CD4-positive, alpha-beta T cell treated with Interleukin-6 for 4 hours (primary cell): ENCODE data around the gene ZNF138.
"Not testable (repeated sequence)": the region's sequence is repeated elsewhere in the genome, so short reads cannot be mapped to it uniquely, and the experiment has no call there.

ENCODE experiments used
- DNase-seq: peaks from one replicate; pipeline ENCODE4 v3.0.0-alpha.2; 2020; ENCODE audit warnings: mixed read lengths

Gene ZNF138

DNA sequence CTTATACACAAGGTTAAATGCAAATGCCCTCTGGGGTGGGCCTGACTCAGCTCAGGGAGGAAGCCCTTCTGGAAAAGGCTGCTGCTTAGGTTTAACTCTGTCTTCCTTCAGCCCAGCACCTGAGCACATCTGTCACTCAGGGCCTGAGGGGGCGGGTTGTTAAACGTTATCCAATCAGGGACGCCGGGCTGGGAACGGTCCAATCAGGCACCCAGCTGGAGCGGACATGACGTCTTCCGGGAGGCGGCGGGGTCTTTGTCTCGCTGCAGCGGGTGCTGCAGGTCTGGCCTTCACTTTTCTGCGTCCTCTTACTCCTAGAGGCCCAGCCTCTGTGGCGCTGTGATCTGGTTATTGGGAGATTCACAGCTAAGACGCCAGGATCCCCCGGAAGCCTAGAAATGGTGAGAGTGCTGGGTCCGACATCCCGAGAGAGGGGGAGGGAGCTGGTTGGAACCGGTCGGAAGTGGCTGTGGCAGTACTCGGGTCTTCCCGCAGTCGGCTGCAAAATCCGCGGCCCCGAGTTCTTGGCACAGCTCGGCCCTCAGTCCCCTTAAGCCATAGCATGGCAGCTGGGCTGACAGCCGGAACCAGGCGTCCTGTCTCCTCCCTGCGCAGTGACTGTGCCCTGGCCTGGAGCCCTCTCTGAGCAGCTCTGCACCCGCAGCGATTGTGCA lies at the start of gene ZNF138:
Gene ZNF138 (plus strand): TSS at position 258 of the 674 bp plus-strand sequence. CDS start 141 bp downstream, at position 399.
- DNase-seq: peak; percentile 94

DNA sequence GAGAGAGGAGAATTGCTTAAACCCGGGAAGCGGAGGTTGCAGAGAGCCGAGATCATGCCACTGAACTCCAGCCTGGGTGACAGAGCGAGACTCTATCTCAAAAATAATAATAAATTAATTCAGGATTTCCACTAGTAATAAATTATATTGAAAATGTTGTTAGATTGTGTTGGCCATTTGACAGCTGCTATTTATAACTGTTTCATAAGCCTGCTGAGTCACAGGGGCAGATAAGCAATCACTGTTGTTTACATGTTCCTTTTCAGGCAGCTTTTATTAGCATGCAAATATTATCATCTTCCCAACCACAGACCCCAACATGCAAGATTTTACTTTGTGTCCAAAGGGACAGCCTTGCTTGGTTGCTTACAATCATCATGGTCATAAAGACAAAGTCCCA lies 49.5 kb upstream of the ZNF138 start:
- no peak for DNase-seq

DNA sequence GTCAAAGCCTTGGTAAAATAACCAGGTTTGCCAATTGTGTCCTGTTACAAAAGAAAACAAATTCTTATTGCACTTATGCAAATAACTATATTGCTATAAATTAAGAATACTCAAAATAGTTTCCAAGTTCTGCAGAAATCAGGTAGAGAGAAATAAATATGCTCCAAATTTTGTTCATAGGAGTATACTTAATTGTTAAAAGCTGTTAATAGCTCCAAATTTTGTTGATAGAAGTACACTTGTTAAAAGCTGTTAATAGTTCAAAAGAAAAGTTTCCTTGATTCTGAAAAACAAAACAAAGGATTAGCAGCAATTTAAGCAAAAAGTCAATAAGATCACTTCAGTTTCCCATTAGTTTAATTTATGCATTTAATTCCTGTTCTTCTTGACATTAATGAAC lies 46.4 kb upstream of the ZNF138 start:
- DNase-seq: no peak

DNA sequence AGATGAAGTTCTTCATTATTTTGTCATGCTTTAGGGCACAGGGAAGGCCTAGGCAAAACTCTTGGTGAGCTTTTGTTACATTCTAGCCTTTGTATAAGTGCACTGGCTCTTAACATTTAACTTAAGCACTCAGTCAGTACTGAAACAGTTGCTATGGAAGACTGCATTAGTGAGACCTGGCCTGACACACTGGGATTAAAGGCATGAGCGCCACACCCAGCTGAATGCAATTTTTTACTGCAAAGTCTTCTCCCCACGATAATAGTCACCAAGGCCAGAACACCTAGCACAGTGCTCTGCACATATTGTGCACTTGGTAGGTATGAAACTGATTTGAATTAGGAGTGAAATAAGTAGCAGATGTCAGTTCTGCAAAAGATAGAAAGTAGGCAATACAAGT lies 41.2 kb upstream of the ZNF138 start:
- DNase-seq: no peak

DNA sequence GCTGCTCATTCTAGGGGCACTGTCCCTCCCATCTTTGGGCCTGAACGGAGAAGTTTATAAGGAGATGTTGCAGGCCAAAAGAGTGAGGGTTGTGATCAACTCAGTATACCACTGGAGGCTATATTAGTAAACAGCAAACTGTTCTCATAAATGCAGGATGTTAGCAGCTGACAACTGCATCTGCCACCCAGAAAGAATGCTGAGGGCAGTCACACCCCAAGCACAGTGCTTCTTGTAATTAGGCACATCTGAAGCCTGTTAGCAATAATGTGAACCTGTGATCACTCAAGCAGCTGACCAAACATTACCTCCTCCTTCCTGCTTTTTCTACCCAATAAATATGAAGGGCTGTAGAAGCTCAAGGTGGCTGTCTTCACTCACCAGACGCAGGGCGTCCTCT lies 38.4 kb upstream of the ZNF138 start:
- no peak for DNase-seq

DNA sequence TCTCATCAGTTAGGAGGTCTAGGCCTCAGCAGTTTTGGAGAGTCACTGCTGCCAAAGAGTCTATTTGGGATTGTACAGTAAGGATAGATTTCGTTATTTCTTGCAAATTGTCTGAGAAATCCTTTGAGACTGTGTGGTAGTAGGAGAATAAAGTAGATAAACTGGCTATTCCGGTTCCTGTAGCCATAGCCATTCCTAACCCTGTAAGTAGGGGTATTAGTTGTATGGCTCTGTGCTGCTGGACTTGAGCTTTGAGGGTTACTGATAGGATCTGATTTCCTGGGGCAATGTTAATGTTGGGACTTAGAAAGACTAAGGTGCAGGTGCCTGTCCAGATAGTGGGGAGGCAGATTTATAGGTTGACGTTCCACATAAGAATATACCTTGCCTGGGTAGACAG lies 36.1 kb upstream of the ZNF138 start:
- no peak for DNase-seq

DNA sequence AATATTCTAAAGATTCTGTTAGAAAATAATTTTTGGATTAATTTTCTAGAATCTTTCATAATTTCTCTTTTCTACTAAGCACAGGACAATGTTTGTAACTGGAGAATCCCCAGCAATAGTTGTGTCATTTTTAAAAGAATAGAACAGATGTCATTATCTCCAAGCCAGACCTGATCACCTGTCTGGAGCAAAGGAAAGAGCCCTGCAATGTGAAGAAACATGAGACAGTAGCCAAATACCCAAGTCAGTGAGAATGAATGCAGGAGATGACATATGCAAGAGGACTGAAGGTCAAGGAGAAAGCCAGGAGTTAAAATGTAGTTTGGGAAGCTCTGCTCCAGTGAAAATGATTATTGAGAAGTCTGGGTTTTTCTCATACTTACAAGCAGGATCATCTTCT lies 25.4 kb upstream of the ZNF138 start:
- no peak for DNase-seq

DNA sequence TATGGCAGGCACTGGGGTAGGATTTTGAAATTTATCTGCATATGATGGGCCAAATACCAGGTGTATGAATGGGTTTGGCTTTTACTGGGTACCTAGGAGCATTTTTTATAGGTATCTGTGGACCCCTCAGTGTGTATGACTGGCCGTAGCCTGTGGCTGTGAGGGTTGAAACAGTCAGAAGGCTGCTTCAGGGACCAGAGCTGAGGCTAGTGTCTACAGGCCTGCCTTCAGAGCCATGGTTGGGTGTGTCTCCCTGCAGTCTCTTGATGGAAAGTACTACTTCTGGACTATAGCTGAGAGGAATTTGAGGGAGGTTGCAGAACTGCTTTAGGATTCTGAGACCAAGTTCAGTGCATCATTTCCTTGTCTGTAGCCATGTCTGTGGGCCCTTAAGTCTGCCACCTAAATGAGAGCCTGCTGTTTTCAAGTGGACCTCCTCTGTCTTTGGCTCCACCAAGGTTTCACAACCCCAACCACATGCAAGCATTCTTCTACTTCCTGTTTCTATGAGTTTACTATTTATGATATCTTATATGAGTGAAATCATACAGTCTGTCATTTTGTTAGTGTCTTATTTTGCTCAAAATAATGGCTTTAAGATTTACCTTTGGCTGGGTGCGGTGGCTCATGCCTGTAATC lies 19.9 kb upstream of the ZNF138 start:
- DNase-seq: no peak

DNA sequence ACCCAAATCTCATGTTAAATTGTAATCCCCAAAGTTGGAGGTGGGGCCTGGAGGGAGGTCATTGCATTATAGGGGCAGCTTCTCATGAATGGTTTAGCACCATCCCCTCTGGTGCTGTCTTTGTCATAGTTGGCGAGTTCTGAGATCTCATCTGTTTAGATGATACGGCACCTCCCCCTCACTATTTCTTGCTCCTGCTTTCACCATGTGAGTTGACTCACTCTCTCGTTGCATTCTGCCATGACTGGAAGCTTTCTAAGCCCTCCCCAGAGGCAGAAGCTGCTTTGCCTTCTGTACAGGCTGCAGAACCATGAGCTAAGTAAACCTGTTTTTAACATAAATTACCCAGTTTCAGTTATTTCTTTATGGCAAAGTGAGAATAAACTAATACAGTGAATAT lies 18.9 kb upstream of the ZNF138 start:
- no peak for DNase-seq

DNA sequence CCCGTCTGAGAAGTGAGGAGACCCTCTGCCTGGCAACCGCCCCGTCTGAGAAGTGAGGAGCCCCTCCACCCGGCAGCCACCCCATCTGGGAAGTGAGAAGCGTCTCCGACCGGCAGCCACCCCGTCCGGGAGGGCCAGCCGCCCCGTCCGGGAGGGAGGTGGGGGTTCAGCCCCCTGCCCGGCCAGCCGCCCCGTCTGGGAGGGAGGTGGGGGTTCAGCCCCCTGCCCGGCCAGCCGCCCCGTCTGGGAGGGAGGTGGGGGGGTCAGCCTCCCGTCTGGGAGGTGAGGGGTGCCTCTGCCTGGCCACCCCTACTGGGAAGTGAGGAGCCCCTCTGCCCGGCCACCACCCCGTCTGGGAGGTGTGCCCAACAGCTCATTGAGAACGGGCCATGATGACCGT lies 9.4 kb upstream of the ZNF138 start:
- DNase-seq: not testable (repeated sequence)

DNA sequence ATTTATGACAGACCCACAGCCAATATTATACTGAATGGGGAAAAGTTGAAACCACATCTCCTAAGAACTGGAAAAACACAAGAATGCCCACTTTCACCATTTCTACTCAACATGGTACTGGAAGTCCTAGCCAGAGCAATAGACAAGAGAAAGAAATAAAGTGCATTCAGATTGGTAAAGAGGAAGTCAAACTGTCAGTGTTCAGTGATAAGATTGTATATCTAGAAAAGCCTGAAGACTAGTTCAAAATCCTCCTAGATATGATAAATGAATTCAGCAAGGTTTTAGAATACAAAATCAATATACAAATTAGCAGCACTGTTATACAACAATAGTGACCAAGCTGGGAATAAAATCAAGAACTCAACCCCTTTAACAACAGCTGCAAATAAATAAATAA lies 6.9 kb upstream of the ZNF138 start:
- DNase-seq: no peak

DNA sequence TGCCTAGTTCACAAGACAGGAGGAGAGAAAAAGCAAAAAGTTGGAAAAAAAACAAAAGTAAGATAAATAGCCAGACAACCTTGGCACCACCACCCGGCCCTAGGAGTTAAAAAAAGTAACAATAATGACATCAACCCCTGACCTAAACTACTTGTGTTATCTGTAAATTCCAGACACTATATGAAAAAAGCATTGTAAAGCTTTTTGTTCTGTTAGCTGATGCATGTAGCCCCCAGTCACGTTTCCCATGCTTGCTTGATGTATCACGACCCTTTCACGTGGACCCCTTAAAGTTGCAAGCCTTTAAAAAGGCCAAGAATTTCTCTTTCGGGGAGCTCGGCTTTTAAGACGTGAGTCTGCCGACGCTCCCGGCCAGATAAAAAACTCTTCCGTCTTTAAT lies 5.0 kb upstream of the ZNF138 start:
- not testable (repeated sequence) for DNase-seq

DNA sequence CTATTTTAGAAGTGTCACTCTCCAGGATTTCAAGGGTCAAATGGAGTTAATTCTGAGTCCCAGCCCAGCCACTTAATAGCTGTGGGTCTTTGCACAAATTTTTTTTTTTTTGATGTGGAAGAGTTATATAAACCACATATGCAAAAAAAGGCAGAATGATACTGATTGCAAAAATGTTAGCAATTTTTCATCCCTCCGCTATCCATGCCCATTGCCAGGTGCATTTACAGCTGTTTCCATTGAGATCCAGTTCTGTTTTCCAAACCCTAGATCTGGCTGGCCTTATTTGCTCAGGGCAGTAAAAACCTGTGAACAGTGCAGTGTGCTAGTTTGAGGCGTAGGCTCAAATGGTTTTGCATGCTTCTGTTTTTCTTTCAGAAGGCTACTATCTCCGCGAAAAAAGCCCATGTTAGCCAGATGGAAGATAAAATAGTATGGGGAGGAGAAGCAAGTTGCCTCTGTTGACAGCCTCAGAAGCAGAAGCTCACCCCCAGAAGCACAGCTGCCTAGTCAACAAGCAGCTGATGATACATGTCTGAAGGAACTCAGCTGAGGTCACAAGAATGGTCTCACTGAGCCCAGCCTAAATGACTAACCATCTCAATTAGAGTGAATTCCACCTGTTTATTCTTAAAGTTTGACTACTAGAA lies 997 bp upstream of the ZNF138 start:
- DNase-seq: no peak

DNA sequence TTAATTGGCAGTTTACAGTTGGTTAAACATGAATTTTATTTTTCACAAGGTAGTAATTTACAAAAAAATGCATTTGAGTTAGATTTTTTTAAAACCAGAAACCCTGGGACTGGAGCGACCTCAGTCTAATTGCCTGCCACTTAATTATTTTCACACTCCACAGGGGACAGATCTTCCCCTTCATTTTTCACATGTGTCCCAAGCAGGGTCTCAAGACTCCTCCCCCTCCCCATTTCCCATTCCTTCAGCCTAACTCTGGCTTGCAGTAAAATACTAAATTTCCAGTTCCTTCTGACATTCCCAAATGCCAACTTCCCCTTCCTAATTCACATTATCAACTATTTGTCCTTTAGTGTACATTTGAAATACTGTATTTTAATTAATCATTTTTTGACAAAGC lies 948 bp downstream of the ZNF138 start:
- no peak for DNase-seq

DNA sequence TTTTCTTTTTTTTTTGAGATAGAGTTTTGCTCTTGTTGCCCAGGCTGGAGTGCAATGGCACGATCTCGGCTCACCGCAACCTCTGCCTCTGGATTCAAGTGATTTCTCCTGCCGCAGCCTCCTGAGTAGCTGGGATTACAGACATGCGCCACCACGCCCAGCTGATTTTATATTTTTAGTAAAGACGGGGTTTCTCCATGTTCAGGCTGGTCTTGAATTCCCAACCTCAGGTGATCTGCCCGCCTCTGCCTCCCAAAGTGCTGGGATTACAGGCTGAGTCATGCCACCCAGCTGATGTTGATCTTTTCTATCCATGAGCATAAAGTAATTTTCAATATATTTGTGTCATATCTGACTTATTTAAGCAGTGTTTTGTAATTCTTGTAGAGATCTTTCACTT lies 4.9 kb downstream of the ZNF138 start:
- DNase-seq: not testable (repeated sequence)

DNA sequence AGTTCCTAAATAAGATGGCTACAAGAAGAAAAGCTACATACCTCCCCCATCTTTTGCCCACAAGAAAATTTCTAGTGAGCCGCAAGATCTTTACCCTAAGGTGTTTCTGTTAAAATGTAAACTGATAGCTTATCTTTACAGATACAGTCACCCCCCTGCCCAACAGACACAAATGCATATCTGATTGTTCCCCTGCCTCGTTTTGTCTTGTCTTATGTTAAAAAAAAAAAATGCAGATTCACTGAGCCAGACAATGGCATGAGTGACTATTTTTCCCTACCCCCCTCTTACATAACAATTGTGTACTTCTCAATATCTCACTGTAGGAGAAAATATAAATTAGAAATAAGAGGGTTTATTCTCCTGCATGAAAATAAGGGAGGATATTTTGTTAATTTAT lies 8.5 kb downstream of the ZNF138 start:
- DNase-seq: no peak

DNA sequence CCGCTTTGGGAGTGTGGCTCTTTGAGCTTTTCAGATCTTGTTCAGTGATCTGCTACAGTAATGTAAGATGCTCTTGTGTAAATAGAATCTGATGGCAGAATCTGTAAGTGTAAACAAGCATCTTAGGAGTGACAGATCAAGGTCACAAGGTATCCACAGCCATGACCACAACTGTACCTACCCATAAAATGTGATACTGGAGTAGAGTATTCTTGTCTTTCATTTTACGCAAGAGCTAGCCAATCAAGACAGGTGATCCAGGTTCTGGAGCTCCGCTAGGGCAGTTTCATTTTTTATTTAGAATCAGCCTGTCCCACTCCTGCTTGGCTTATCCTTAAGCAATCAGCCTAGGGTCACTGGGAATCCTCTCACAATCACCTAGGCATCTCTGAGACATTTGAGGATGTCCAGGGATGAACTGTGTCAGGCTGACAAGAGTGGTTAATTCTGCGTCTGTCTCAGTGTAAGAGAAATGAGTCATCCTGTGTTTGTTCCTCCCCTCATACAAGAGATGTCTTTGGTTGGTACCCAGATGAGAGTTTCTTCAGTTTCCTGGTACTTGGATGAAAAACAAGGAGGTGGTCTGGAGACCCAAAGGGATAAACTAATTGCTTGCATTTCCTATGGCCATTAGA lies 13.6 kb downstream of the ZNF138 start:
- no peak for DNase-seq

DNA sequence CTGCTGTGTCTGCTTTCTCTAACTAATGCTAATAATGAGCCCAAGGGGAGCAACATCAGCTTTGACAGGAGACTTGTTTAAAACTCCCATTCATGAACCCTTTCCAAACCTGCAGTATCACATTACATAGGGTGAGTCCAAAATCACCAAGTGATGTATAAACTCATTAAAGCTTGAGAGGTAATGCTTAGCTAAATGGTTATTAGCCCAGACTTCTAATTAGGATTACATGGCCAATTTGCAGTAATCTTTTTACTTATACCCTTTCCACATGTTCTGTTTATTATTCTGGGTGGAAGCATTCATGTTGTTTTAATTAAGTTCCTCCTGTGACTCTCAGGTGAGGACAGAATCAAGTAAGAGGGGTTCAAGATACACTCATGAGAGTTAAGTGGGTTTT lies 17.5 kb downstream of the ZNF138 start:
- DNase-seq: no peak

DNA sequence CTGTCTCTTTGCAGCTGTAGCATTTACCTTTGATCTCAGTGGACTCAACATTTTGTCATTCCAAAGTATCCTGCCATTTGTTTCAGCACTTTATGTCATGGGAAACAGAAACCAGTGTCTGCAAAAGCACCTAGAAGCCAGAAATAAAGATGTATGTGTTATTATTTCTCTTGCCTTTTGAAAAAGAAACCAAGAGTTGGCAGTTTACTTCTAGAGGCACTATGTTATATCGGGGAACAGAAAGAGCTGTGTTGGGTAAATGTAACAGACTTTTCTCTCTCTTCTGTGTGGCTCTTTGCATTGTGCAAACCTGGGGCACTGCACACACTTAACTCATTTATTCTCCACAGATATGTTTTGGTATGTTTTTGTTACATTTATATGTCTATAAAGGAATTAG lies 36.7 kb downstream of the ZNF138 start:
- no peak for DNase-seq

DNA sequence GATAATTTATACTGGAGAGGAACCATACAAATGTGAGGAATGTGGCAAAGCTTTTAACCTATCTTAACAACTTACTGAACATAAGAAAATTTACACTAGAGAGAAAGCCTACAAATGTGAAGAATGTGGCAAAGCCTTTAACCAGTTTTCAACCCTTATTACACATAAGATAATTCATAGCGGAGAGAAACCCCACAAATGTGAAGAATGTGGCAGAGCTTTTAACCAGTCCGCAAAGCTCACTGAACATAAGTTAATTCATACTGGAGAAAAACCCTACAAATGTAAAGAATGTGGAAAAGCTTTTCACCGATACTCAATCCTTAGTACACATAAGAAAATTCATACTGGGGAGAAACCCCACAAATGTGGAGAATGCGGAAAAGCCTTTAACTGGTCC lies 37.9 kb downstream of the ZNF138 start:
- DNase-seq: no peak

DNA sequence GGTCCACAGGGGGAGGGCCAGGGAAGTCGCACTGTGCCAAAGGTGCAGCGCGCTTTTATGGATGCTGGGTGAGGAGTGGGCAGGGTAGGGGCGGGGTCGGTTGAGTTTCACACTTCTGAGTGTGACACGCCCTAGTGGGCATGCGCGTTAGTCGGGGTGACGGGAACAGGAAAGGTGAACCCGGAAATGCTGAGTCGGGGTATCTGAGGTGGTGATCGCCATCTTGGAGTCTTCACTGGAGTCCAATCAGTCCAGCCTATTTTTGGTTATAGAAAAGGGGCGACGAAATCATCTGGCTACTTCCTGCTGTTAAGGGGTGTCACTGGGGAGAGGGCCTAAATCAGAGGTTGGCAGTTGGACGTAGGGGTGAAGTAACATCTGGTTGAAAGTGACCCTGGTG lies 40.8 kb downstream of the ZNF138 start:
- DNase-seq: no peak

DNA sequence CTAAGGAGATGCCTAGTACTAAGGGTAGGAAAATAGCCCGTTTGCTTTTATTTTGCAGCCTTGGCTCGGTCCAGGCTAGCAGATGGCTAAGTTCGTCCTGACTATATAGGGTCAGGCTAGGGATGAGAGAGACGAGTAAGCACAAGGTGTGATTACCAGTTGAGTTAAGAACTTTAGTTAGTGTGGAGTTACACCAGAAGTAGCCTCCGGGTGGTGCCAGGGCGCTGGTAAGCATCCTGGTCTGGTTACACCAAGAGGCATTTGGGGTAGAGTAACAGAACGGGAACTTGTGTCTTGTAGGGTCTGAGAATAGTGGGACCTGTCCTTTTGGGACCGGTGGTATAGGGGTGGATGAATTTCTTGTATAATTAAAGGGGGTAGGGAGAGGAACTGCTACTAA lies 41.6 kb downstream of the ZNF138 start:
- DNase-seq: not testable (repeated sequence)

DNA sequence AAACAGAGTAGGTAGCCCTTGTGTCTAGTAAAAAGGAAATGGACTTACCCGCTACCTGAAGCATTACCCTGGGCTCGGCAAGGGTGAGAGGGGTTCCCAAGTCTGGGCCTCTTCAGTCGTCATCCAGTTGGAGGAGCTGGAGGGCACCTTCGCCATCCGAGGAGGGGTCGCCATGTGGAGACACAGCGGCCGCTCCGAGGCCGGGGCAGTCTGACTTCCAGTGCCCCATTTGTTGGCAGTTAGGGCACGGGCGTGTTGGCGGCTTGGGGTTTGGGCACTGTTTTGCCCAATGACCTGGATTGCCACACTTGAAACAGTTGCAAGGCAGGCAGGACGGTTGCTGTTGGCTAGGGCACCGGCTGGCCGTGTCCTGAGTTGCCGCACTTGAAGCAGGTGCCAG lies 43.8 kb downstream of the ZNF138 start:
- not testable (repeated sequence) for DNase-seq

DNA sequence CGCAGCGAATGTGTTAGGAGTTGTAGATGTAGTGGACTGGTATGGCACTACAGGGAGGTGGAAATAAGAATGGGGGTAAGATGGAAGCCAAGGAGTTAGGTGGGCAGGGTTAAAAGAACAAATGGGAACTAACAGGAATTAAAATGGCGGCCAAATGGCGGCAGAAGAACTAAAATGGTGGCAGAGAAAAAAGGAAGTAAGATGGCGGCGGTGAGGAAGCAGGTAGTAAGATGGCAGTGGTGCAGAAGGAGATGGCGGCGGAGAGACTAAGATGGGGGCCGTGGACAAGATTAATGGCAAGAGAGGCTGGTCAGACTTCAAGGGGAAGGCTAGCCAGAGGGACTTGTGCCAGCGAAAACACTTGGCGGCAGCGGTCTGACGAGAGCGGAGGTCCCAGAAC lies 44.5 kb downstream of the ZNF138 start:
- DNase-seq: no peak
